ENCODE results near the gene SP2.
A peak's percentile ranks its signal among the peaks of the same experiment; 100 is the strongest.

The SP2 gene

DNA sequence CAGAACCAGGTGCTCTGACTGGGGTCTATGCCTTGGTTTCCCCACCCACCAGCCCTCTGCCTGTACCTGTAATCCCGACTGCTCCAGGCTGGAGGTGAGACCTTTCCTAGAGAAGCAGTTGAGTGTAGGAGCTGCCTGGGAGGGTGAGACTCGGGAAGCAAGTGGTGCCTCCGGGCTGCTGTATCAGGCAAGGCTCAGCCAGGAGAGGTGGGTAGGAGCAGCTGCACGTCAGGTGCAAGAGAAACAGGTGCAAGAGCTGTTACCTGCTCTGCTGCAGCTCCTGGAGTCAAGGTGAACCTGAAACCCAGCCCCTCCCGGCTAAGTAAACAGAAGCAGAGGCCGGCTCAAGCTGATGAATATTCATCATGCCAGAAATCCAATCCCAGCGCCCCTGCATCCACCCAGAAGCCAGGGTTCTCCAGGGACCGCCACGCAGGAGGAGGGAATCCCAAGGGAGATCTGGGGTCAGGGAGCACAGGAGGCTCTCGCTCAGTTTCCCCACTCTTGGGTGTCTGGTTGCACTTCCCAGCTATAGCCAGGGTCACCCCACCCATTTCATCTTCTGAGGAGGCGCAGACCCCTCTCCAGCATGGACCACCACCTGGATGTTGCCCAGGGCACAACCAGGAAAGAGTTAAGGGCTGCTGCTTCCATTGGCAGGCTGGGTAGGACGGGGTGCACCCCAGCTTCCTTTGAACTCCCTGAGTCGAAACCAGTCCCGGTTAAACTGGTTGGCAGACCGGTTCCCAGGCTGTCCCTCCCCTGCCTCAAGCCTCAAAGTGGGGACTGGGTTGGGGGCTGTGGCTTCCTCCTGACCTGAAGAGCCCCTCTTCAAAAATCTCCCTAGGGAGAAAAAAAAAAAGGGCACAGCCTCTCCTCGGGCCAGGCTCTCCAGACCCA lies 61.8 kb downstream of the SP2 start, which contains the start of gene PRR15L:
PRR15L (minus strand) TSS at position 293 of the 900 bp plus-strand sequence. CDS start 4,649 bp downstream, outside the sequence.
- Histone ChIP-seq H3K36me3 (ENCODE audit: low read depth) (no peaks in the 10 kb centered on the region), H3K4me1 (ENCODE audit: insufficient read depth, poor library complexity, severe bottlenecking) (peaks cover 18% of the 10 kb centered on the region), H3K9me3 (ENCODE audit: severe bottlenecking) (no peaks in the 10 kb centered on the region), H3K4me3 (ENCODE audit: severe bottlenecking) (no peak within 1 kb of the TSS), H3K27me3 (ENCODE audit: insufficient read depth, poor library complexity, severe bottlenecking) (no peaks in the 10 kb centered on the region), H3K27ac (ENCODE audit: poor library complexity, severe bottlenecking) (no peak within 1 kb of the TSS)
- ATAC-seq (ENCODE audit: low read depth) (peak; percentile 65), DNase-seq (ENCODE audit: low spot score) (no peak)
- TF ChIP-seq, protein P1, sequence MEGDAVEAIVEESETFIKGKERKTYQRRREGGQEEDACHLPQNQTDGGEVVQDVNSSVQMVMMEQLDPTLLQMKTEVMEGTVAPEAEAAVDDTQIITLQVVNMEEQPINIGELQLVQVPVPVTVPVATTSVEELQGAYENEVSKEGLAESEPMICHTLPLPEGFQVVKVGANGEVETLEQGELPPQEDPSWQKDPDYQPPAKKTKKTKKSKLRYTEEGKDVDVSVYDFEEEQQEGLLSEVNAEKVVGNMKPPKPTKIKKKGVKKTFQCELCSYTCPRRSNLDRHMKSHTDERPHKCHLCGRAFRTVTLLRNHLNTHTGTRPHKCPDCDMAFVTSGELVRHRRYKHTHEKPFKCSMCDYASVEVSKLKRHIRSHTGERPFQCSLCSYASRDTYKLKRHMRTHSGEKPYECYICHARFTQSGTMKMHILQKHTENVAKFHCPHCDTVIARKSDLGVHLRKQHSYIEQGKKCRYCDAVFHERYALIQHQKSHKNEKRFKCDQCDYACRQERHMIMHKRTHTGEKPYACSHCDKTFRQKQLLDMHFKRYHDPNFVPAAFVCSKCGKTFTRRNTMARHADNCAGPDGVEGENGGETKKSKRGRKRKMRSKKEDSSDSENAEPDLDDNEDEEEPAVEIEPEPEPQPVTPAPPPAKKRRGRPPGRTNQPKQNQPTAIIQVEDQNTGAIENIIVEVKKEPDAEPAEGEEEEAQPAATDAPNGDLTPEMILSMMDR (IDR thresholded peaks at IDR 0.05; ENCODE audit: poor library complexity, severe bottlenecking) = no peak

DNA sequence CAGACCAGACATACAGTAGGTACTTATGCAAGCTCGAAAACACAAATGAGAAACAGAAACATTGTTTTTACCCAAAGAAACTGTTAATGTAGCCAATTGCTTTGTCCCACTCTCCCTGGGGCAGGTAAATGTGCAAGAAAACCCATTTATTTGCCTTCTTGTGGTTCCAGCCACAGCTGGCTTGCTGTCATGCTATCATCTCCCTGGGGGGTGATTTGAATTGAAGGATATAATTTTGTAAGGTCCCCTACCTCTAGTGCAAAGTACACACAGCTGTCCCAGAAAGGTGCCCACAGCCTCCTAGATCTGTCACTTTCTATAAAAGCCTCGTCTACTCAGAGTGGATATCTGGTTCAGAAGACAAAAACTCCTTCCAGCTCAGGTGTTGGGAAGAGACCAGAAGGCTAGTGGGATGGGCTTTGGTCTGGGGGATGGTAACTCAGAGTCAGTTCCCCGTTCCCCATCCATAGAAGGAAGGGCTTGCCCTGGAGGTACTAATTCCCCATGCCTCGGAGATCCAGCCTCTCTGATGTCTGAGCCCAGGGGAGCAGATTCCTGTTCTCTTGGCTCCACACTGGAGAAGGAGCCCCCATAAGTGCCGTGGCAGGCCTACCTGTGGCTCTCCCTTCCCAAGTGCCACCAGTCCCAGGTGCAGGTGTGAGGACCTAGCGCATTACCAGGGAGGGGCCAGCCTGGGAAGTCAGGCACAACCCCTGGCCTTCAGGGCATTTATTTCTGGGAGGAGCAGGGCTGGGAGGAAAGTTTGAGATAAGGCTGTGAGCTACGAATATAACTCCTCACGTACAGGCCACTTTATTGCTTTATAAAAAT lies 64.0 kb downstream of the SP2 start:
- no peak overlapping the region for H3K27ac ChIP-seq (ENCODE audit: poor library complexity, severe bottlenecking)
- H3K4me3 ChIP-seq (ENCODE audit: severe bottlenecking) = no peak overlapping the region
- peaks cover 18% of the 10 kb centered on the region for H3K4me1 ChIP-seq (ENCODE audit: insufficient read depth, poor library complexity, severe bottlenecking)
- H3K9me3 ChIP-seq (ENCODE audit: severe bottlenecking) = no peaks in the 10 kb centered on the region
- ATAC-seq (ENCODE audit: low read depth) (no peak), DNase-seq (ENCODE audit: low spot score) (no peak)
- TF ChIP-seq, protein P1 (IDR thresholded peaks at IDR 0.05; ENCODE audit: poor library complexity, severe bottlenecking) = no peak
- no peaks in the 10 kb centered on the region for H3K27me3 ChIP-seq (ENCODE audit: insufficient read depth, poor library complexity, severe bottlenecking)
- H3K36me3 ChIP-seq (ENCODE audit: low read depth) = no peaks in the 10 kb centered on the region

DNA sequence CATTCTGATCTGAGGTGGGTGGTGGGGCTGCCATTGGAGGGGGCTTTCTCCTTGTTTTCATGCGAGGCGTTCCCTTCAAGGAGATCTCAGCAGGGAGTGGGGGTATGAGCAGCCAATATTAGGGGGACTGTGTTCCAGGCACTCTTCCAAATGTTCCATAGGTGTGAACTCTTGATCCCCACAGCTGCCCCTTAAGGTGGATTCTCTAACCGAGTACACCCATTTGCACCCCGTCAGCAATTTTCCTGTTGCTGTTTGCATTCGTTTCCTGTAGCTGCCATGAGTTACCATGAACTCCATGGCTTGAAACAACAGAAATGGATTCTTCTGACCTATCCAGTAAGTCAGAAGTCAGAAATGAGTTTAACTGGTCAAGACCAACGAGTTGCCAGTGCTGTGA lies 65.4 kb downstream of the SP2 start:
- DNase-seq (ENCODE audit: low spot score) (no peak), ATAC-seq (ENCODE audit: low read depth) (no peak)
- no peaks in the 10 kb centered on the region for H3K9me3 ChIP-seq (ENCODE audit: severe bottlenecking)
- no peaks in the 10 kb centered on the region for H3K36me3 ChIP-seq (ENCODE audit: low read depth)
- H3K27ac ChIP-seq (ENCODE audit: poor library complexity, severe bottlenecking) = no peak overlapping the region
- TF ChIP-seq, protein P1 (IDR thresholded peaks at IDR 0.05; ENCODE audit: poor library complexity, severe bottlenecking) = no peak
- H3K27me3 ChIP-seq (ENCODE audit: insufficient read depth, poor library complexity, severe bottlenecking) = no peaks in the 10 kb centered on the region
- H3K4me3 ChIP-seq (ENCODE audit: severe bottlenecking) = no peak overlapping the region
- peaks cover 9% of the 10 kb centered on the region for H3K4me1 ChIP-seq (ENCODE audit: insufficient read depth, poor library complexity, severe bottlenecking)

DNA sequence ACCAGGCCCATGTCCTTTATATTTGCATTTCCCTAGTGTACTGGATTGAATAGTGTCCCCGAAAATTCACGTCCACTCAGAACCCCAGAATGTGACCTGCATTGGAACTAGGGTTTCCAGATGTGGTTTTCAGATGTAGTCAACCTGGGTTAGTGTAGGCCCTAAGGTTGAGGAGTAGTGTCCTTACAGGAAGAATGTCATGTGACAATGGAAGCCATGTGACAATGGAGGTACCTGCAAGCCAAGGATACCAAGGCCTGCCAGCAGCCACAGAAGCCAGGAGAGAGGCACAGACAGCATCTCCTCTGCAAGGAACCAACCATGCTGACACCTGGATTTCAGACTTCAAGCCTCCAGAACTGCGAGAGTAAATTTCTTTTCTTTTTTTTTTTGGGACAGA lies 66.9 kb downstream of the SP2 start:
- H3K4me1 ChIP-seq (ENCODE audit: insufficient read depth, poor library complexity, severe bottlenecking) = peaks cover 11% of the 10 kb centered on the region
- TF ChIP-seq, protein P1 (IDR thresholded peaks at IDR 0.05; ENCODE audit: poor library complexity, severe bottlenecking) = no peak
- H3K36me3 ChIP-seq (ENCODE audit: low read depth) = no peaks in the 10 kb centered on the region
- H3K9me3 ChIP-seq (ENCODE audit: severe bottlenecking) = no peaks in the 10 kb centered on the region
- no peak overlapping the region for H3K4me3 ChIP-seq (ENCODE audit: severe bottlenecking)
- ATAC-seq (ENCODE audit: low read depth) = no peak
- H3K27me3 ChIP-seq (ENCODE audit: insufficient read depth, poor library complexity, severe bottlenecking) = no peaks in the 10 kb centered on the region
- no peak overlapping the region for H3K27ac ChIP-seq (ENCODE audit: poor library complexity, severe bottlenecking)
- no peak for DNase-seq (ENCODE audit: low spot score)
